WTC11 (cell line): ENCODE data around the gene SNU13. TPM values are rescaled to one million over a fixed set of nuclear protein-coding genes. Genes with fewer than 3 reads are reported as not detected.
"Not testable (repeated sequence)": the region's sequence is repeated elsewhere in the genome, so short reads cannot be mapped to it uniquely, and the experiment has no call there.

Experiments used
- ATAC-seq: fragments of 200-7000 bp; cut with Tn5 transposase; 2 replicates; pipeline ENCODE4 v1.10.0; 2021; ENCODE audit warnings: mild to moderate bottlenecking, moderate library complexity
- CTCF ChIA-PET: fragments of 300-600 bp; sonication (Branson Sonifier 250); formaldehyde crosslinking; loops from one replicate; lab custom pipeline; 2021; ENCODE audit warnings: antibody characterized with exemption; lab: Charles Lee
- POLR2A ChIA-PET: fragments of 350-600 bp; sonication (Branson Sonifier 250); formaldehyde crosslinking; loops from one replicate; lab custom pipeline; 2021; ENCODE audit warnings: antibody characterized with exemption; lab: Charles Lee
- DNase-seq: peaks from one replicate; pipeline ENCODE4 v3.0.0; 2021; ENCODE audit warnings: low spot score
- H3K27ac Mint-ChIP-seq: 2 replicates; pipeline ENCODE4 v1.8.0; 2021; ENCODE audit warnings: mixed read lengths
- H3K27me3 Mint-ChIP-seq: 2 replicates; pipeline ENCODE4 v1.8.0; 2021; ENCODE audit warnings: low read depth, mild to moderate bottlenecking, moderate library complexity, mixed read lengths
- H3K36me3 Mint-ChIP-seq: 2 replicates; pipeline ENCODE4 v1.8.0; 2021; ENCODE audit warnings: mixed read lengths
- H3K4me1 Mint-ChIP-seq: 2 replicates; pipeline ENCODE4 v1.8.0; 2022; ENCODE audit warnings: mixed read lengths
- H3K4me3 Mint-ChIP-seq: 2 replicates; pipeline ENCODE4 v1.8.0; 2021; ENCODE audit warnings: mild to moderate bottlenecking, moderate library complexity, mixed read lengths
- H3K9me3 Mint-ChIP-seq: 2 replicates; pipeline ENCODE4 v1.8.0; 2021; ENCODE audit warnings: mixed read lengths
- EMX1 ChIP-seq: fragments of 250-450 bp; sonication (Bioruptor Pico); IDR thresholded peaks from 2 replicates; pipeline ENCODE4 v1.8.0; 2021; ENCODE audit warnings: mild to moderate bottlenecking
- MXD4 ChIP-seq: fragments of 250-450 bp; sonication (Bioruptor Pico); IDR thresholded peaks from 2 replicates; pipeline ENCODE4 v1.8.0; 2021; ENCODE audit warnings: mild to moderate bottlenecking, moderate library complexity, borderline replicate concordance
- NFATC4 ChIP-seq: fragments of 250-450 bp; sonication (Bioruptor Pico); IDR thresholded peaks from 2 replicates; pipeline ENCODE4 v1.9.0; 2021; ENCODE audit warnings: mild to moderate bottlenecking
- NFE2L1 ChIP-seq: sonication (generic); formaldehyde crosslinking; IDR thresholded peaks from 2 replicates; pipeline ENCODE4 v1.8.1; 2023; ENCODE audit warnings: missing genetic modification reagents
- ZNF121 ChIP-seq: sonication (generic); formaldehyde crosslinking; IDR thresholded peaks from 2 replicates; pipeline ENCODE4 v1.8.0; 2023; ENCODE audit warnings: missing genetic modification reagents
- total RNA-seq: library from RNA; stranded (reverse); gene quantifications from 3 replicates; pipeline ENCODE4 v1.2.3, GENCODE V29; 2021
- TF ChIP-seq, protein P1 (sequence below): sonication (generic); formaldehyde crosslinking; IDR thresholded peaks from 2 replicates; pipeline ENCODE4 v1.8.1; 2022; ENCODE audit warnings: missing genetic modification reagents, borderline replicate concordance
- TF ChIP-seq, protein P2 (sequence below): sonication (generic); formaldehyde crosslinking; IDR thresholded peaks from 2 replicates; pipeline ENCODE4 v1.8.0; 2022; ENCODE audit warnings: mild to moderate bottlenecking, missing genetic modification reagents
- TF ChIP-seq, protein P3 (sequence below): fragments of 250-450 bp; sonication (Bioruptor Pico); IDR thresholded peaks from 2 replicates; pipeline ENCODE4 v1.9.0; 2021; ENCODE audit warnings: moderate library complexity, mild to moderate bottlenecking, inconsistent platforms, borderline replicate concordance
- TF ChIP-seq, protein P4 (sequence below): fragments of 250-450 bp; sonication (Bioruptor Pico); IDR thresholded peaks from 2 replicates; pipeline ENCODE4 v1.9.0; 2021; ENCODE audit warnings: mild to moderate bottlenecking
- TF ChIP-seq, protein P5 (sequence below): sonication (generic); formaldehyde crosslinking; IDR thresholded peaks from 2 replicates; pipeline ENCODE4 v1.8.0; 2023; ENCODE audit warnings: missing genetic modification reagents, mild to moderate bottlenecking, borderline replicate concordance
- TF ChIP-seq, protein P6 (sequence below): fragments of 250-450 bp; sonication (Bioruptor Pico); conservative IDR thresholded peaks from 2 replicates; pipeline ENCODE4 v1.9.0; 2021; ENCODE audit warnings: mild to moderate bottlenecking
- TF ChIP-seq, protein P7 (sequence below): sonication (generic); formaldehyde crosslinking; IDR thresholded peaks from 2 replicates; pipeline ENCODE4 v1.8.1; 2022; ENCODE audit warnings: mild to moderate bottlenecking, missing genetic modification reagents, moderate library complexity, borderline replicate concordance

SNU13 gene
- total RNA-seq, 1 experiment from 2014 or later, result 207 TPM

DNA sequence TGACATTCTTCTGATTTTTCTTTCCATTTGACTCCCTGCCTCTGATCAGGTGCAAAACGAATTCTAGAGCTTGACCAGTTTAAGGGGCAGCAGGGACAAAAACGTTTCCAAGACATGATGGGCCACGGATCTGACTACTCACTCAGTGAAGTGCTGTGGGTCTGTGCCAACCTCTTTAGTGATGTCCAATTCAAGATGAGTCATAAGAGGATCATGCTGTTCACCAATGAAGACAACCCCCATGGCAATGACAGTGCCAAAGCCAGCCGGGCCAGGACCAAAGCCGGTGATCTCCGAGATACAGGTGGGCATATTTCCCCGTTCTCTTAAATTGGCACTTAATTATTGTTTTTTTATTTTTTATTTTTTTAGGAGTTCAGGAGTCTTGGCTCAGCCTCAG is 52.2 kb downstream of the SNU13 start (continued):
- TF ChIP-seq, protein P1, sequence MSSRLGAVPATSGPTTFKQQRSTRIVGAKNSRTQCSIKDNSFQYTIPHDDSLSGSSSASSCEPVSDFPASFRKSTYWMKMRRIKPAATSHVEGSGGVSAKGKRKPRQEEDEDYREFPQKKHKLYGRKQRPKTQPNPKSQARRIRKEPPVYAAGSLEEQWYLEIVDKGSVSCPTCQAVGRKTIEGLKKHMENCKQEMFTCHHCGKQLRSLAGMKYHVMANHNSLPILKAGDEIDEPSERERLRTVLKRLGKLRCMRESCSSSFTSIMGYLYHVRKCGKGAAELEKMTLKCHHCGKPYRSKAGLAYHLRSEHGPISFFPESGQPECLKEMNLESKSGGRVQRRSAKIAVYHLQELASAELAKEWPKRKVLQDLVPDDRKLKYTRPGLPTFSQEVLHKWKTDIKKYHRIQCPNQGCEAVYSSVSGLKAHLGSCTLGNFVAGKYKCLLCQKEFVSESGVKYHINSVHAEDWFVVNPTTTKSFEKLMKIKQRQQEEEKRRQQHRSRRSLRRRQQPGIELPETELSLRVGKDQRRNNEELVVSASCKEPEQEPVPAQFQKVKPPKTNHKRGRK, result no peak
- TF ChIP-seq MXD4 (CRISPR knock-in tag), result no peak
- TF ChIP-seq, protein P2, sequence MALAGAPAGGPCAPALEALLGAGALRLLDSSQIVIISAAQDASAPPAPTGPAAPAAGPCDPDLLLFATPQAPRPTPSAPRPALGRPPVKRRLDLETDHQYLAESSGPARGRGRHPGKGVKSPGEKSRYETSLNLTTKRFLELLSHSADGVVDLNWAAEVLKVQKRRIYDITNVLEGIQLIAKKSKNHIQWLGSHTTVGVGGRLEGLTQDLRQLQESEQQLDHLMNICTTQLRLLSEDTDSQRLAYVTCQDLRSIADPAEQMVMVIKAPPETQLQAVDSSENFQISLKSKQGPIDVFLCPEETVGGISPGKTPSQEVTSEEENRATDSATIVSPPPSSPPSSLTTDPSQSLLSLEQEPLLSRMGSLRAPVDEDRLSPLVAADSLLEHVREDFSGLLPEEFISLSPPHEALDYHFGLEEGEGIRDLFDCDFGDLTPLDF (CRISPR knock-in tag), result no peak
- TF ChIP-seq NFE2L1 (CRISPR knock-in tag), result no peak
- TF ChIP-seq, protein P3, sequence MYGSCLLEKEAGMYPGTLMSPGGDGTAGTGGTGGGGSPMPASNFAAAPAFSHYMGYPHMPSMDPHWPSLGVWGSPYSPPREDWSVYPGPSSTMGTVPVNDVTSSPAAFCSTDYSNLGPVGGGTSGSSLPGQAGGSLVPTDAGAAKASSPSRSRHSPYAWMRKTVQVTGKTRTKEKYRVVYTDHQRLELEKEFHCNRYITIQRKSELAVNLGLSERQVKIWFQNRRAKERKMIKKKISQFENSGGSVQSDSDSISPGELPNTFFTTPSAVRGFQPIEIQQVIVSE, result no peak
- TF ChIP-seq ZNF121 (CRISPR knock-in tag), result no peak
- TF ChIP-seq, protein P4, sequence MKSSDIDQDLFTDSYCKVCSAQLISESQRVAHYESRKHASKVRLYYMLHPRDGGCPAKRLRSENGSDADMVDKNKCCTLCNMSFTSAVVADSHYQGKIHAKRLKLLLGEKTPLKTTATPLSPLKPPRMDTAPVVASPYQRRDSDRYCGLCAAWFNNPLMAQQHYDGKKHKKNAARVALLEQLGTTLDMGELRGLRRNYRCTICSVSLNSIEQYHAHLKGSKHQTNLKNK (CRISPR knock-in tag), result no peak
- no peak for TF ChIP-seq EMX1 (CRISPR knock-in tag)

DNA sequence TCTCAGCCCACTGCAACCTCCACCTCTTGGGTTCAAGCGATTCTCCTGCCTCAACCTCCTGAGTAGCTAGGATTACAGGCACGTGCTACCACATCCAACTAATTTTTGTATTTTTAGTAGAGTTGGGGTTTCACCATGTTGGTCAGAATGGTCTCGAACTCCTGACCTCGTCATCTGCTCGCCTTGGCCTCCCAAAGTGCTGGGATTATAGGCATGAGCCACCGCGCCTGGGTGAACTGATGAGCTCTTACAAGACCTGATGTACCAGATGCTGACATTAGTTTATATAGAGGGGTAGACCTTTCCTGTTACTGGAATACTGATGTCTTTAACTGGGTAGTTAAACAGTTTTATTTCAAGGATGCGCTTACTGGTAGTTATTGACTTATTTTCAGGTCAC is 54.1 kb downstream of the SNU13 start:
- CTCF ChIA-PET, result interaction anchor here (2.0 kb wide), 1 partner anchor 32 kb away, joined by 6 read pairs; no protein-coding TSS in a partner anchor
- H3K9me3 Mint-ChIP-seq, POLR2A ChIA-PET, H3K4me3 Mint-ChIP-seq, H3K4me1 Mint-ChIP-seq, H3K27ac Mint-ChIP-seq, DNase-seq, H3K27me3 Mint-ChIP-seq, ATAC-seq: not testable (repeated sequence)
- peaks cover 77% of the 10 kb centered on the region for H3K36me3 Mint-ChIP-seq

DNA sequence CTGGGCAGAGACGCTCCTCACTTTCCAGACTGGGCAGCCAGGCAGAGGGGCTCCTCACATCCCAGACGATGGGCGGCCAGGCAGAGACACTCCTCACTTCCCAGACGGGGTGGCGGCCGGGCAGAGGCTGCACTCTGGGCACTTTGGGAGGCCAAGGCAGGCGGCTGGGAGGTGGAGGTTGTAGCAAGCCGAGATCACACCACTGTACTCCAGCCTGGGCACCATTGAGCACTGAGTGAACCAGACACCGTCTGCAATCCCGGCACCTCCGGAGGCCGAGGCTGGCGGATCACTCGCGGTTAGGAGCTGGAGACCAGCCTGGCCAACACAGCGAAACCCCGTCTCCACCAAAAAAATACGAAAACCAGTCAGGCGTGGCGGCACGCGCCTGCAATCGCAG is 57.1 kb downstream of the SNU13 start:
- H3K9me3 Mint-ChIP-seq, H3K27me3 Mint-ChIP-seq, H3K4me1 Mint-ChIP-seq, ATAC-seq, CTCF ChIA-PET, H3K27ac Mint-ChIP-seq, H3K4me3 Mint-ChIP-seq, POLR2A ChIA-PET, DNase-seq: not testable (repeated sequence)
- H3K36me3 Mint-ChIP-seq, result peaks cover 86% of the 10 kb centered on the region

DNA sequence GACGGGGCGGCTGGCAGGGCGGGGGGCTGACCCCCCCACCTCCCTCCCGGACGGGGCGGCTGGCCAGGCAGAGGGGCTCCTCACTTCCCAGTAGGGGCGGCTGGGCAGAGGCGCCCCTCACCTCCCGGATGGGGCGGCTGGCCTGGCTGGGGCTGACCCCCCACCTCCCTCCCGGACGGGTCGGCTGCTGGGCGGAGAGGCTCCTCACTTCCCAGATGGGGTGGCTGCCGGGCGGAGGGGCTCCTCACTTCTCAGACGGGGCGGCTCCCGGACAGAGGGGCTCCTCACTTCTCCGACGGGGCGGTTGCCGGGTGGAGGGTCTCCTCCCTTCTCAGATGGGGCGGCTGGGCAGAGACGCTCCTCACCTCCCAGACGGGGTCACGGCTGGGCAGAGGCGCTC is 57.6 kb downstream of the SNU13 start:
- peaks cover 82% of the 10 kb centered on the region for H3K36me3 Mint-ChIP-seq
- H3K4me3 Mint-ChIP-seq, H3K27ac Mint-ChIP-seq, CTCF ChIA-PET, H3K9me3 Mint-ChIP-seq, DNase-seq, H3K4me1 Mint-ChIP-seq, H3K27me3 Mint-ChIP-seq, ATAC-seq, POLR2A ChIA-PET: not testable (repeated sequence)

DNA sequence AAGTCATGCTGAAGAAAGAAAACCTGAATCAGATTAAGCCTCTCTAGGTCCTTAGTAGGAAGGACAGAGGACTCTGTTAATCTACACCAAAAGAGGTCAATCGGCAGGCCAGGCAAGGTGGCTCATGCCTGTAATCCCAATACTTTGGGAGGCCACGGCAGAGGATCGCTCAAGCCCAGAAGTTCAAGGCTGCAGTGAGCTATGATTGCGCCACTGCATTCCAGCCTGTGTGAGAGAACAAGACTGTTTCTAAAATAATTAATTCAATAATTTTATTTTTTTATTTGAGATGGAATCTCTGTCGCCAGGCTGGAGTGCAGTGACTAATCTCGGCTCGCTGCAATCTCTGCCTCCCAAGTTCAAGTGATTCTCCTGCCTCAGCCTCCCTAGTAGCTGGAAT is 63.1 kb downstream of the SNU13 start:
- peaks cover 5% of the 10 kb centered on the region for H3K9me3 Mint-ChIP-seq
- no peaks in the 10 kb centered on the region; the same call in 1 of the 2 replicates for H3K27me3 Mint-ChIP-seq
- ATAC-seq (no peak), DNase-seq (no peak)
- CTCF ChIA-PET, result no interaction called here
- POLR2A ChIA-PET, result no interaction called here
- no peak overlapping the region for H3K4me3 Mint-ChIP-seq
- peaks cover 9% of the 10 kb centered on the region for H3K4me1 Mint-ChIP-seq
- no peak overlapping the region for H3K27ac Mint-ChIP-seq
- H3K36me3 Mint-ChIP-seq, result peaks cover 66% of the 10 kb centered on the region
- TF ChIP-seq, protein P5, sequence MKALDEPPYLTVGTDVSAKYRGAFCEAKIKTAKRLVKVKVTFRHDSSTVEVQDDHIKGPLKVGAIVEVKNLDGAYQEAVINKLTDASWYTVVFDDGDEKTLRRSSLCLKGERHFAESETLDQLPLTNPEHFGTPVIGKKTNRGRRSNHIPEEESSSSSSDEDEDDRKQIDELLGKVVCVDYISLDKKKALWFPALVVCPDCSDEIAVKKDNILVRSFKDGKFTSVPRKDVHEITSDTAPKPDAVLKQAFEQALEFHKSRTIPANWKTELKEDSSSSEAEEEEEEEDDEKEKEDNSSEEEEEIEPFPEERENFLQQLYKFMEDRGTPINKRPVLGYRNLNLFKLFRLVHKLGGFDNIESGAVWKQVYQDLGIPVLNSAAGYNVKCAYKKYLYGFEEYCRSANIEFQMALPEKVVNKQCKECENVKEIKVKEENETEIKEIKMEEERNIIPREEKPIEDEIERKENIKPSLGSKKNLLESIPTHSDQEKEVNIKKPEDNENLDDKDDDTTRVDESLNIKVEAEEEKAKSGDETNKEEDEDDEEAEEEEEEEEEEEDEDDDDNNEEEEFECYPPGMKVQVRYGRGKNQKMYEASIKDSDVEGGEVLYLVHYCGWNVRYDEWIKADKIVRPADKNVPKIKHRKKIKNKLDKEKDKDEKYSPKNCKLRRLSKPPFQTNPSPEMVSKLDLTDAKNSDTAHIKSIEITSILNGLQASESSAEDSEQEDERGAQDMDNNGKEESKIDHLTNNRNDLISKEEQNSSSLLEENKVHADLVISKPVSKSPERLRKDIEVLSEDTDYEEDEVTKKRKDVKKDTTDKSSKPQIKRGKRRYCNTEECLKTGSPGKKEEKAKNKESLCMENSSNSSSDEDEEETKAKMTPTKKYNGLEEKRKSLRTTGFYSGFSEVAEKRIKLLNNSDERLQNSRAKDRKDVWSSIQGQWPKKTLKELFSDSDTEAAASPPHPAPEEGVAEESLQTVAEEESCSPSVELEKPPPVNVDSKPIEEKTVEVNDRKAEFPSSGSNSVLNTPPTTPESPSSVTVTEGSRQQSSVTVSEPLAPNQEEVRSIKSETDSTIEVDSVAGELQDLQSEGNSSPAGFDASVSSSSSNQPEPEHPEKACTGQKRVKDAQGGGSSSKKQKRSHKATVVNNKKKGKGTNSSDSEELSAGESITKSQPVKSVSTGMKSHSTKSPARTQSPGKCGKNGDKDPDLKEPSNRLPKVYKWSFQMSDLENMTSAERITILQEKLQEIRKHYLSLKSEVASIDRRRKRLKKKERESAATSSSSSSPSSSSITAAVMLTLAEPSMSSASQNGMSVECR, result no peak
- TF ChIP-seq, protein P6, sequence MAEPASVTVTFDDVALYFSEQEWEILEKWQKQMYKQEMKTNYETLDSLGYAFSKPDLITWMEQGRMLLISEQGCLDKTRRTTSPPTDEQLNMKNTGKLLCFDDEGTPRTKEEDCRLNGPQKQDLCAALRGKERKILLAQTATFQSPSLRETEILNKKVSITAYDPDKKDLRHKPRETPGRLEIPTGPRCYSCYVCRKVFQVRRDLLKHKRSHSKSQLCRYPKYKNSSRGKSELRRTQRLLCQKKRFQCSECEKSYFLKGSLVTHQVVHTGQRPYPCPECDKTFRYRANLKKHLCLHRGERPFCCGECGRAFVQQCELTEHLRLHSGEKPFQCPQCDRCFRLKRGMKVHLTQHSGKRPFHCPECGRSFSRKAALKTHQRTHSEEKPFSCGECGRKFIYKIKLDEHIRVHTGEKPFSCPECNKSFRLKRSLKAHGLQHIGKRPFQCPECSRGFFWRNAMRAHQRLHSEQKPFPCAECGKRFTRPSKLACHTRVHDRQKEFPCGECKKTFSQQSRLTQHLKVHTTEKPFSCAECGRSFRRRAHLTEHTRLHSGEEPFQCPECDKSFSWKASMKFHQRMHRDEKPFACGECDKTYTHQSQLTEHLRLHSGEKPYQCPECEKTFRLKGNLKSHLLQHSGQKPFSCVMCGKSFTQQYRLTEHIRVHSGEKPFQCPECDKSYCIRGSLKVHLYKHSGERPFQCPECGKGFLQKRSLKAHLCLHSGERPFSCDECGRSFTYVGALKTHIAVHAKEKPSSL (CRISPR knock-in tag), result no peak
- TF ChIP-seq, protein P7, sequence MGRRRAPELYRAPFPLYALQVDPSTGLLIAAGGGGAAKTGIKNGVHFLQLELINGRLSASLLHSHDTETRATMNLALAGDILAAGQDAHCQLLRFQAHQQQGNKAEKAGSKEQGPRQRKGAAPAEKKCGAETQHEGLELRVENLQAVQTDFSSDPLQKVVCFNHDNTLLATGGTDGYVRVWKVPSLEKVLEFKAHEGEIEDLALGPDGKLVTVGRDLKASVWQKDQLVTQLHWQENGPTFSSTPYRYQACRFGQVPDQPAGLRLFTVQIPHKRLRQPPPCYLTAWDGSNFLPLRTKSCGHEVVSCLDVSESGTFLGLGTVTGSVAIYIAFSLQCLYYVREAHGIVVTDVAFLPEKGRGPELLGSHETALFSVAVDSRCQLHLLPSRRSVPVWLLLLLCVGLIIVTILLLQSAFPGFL (CRISPR knock-in tag), result no peak
- no peak for TF ChIP-seq NFATC4 (CRISPR knock-in tag)
- TF ChIP-seq, protein P4 (CRISPR knock-in tag), result no peak
